ENCODE measurements around the gene ADIRF.
"Not testable (repeated sequence)": the region's sequence is repeated elsewhere in the genome, so short reads cannot be mapped to it uniquely, and the experiment has no call there.

Gene ADIRF

DNA sequence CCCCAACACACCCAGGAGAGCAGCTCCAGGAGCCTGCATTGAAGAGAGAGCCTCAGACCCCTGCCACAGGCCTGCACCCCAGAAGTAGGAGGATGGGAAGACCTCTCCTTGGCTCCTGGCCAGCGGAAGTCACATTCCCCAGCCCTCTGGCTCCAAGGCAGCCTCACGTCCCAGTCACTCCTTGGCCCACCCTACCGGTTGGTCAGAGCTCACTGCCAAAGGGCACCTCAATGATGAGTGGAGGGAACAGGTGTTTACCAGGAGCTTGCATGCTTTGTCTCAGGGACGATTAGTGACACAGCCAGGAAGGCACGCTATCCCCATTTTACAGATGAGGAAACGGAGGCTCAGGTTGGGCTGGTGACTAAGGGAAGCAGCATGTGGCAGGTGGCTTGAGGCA lies 50.8 kb downstream of the ADIRF start:
- H3K4me1 ChIP-seq (ENCODE audit: control insufficient read depth in 1 of 2, insufficient read depth in 1 of 2, low read depth in 1 of 2, low read length in 1 of 2); H3K27ac ChIP-seq; H3K4me3 ChIP-seq (ENCODE audit: low read depth in 1 of 2, low read length in 1 of 2); H3K36me3 ChIP-seq; H3K27me3 ChIP-seq; H3K9me3 ChIP-seq: not testable (repeated sequence)

DNA sequence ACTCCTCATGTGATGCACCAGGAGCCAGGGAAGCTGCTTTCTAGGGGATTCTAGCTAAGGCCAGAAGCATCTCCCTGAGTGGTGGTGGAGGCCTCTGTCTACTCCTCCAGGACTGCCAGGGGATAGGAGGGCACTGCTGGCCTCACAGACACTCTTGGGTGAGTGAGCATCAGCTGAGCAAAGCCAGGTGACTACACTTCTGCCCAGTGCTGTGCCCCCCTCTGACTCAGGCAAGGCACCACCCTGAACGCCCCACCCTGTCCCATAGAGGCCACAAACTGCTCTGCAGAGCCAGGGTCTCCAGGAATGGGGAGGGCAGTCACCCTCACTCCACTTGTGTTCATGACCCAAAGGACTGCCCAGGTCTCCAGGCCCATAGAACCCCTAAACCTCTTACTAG lies 51.2 kb downstream of the ADIRF start:
- not testable (repeated sequence) for H3K4me1 ChIP-seq (ENCODE audit: control insufficient read depth in 1 of 2, insufficient read depth in 1 of 2, low read depth in 1 of 2, low read length in 1 of 2); H3K27ac ChIP-seq

DNA sequence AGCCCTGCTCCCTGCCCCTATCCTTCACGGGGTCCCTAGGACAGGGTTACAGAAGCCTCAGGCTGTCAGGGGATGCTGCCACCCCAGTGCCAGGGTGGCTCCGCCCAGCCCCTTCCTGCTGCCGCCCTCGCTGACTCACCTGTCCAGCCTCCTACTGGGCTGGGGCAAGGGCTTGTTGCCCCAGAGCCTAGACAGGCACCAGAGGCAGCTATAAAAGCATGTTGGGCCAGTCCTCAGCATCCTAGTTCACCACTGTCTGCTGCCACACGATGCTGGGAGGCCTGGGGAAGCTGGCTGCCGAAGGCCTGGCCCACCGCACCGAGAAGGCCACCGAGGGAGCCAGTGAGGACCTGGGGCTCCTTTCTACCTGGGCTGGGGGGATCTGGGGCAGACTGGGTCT lies 51.8 kb downstream of the ADIRF start, which contains the start of gene FAM25A:
TSS of gene FAM25A (plus strand) at position 239 of the 400 bp plus-strand sequence. CDS start at position 270, 31 bp downstream.
- H3K4me3 ChIP-seq (ENCODE audit: low read depth in 1 of 2, low read length in 1 of 2); H3K27ac ChIP-seq; H3K27me3 ChIP-seq; H3K4me1 ChIP-seq (ENCODE audit: control insufficient read depth in 1 of 2, insufficient read depth in 1 of 2, low read depth in 1 of 2, low read length in 1 of 2); H3K36me3 ChIP-seq; H3K9me3 ChIP-seq: not testable (repeated sequence)

More for the DNA sequence above, 51.2 kb downstream of the ADIRF start:
- not testable (repeated sequence) for H3K36me3 ChIP-seq; H3K4me3 ChIP-seq (ENCODE audit: low read depth in 1 of 2, low read length in 1 of 2); H3K9me3 ChIP-seq; H3K27me3 ChIP-seq
